Mammary epithelial cell (primary cell): ENCODE measurements around the gene CCDC177.

Source experiments
- EZH2 ChIP-seq: IDR thresholded peaks from 2 replicates; pipeline ENCODE4 v1.6.1; 2012; ENCODE audit warnings: low read length, inconsistent platforms, borderline replicate concordance
- TF ChIP-seq, protein P1 (sequence below), 2 donors: IDR thresholded peaks in 1 of 2; conservative IDR thresholded peaks in 1 of 2; 2 replicates each; pipeline ENCODE4 v1.5.1; 2011 to 2012; ENCODE audit warnings: inconsistent platforms in 2 of 2, low read length in 2 of 2, mild to moderate bottlenecking in 2 of 2, control low read depth in 1 of 2, low read depth in 1 of 2; ENCODE audit not compliant: insufficient read depth in 1 of 2; ENCODE audit errors: extremely low read depth in 1 of 2

DNA sequence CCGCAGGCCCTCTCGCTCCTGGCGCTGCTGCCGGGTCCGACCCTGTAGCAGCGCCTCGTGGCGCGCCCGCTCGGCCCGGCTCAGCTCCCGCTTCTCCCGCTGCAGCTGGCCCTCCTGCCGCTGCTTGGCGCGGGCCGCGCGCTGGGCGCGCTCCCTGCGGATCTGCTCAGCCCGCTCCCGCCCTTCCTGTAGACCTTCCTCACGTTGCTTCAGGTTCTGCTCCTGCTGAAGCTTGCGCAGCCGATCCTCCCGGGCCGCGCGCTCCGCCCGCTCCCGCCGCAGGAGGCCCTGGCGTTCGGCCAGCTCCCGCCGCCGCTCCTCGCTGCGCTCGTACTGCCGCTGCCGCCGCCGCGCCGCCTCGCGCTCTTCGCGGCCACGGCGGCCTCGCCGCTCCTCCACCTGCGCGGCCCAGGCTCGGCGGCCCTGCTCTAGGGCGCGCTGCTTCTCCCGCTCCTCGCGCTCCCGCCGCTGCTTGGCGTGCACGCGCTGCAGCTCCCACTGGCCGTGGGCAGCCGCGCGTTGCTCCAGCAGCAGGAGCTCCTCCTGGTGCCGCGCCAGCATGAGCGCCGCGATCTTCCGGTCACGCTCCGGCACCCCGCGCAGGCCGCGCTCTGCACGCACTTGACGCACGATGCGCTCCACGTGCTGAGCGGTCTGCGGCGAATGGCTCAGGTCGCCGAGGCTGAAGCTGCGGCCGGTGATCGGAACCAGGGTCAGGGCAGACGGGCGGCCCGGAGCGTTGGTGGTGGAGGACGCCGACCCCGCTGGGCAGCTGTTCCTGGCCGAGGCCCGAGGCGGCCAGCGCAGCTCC is 2.4 kb downstream of the CCDC177 start:
- no peak for TF ChIP-seq EZH2
- TF ChIP-seq, protein P1, sequence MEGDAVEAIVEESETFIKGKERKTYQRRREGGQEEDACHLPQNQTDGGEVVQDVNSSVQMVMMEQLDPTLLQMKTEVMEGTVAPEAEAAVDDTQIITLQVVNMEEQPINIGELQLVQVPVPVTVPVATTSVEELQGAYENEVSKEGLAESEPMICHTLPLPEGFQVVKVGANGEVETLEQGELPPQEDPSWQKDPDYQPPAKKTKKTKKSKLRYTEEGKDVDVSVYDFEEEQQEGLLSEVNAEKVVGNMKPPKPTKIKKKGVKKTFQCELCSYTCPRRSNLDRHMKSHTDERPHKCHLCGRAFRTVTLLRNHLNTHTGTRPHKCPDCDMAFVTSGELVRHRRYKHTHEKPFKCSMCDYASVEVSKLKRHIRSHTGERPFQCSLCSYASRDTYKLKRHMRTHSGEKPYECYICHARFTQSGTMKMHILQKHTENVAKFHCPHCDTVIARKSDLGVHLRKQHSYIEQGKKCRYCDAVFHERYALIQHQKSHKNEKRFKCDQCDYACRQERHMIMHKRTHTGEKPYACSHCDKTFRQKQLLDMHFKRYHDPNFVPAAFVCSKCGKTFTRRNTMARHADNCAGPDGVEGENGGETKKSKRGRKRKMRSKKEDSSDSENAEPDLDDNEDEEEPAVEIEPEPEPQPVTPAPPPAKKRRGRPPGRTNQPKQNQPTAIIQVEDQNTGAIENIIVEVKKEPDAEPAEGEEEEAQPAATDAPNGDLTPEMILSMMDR (conservative IDR thresholded peaks at IDR 0.05 in 1 of 2, IDR thresholded peaks at IDR 0.05 in 1 of 2; ENCODE audit: extremely low read depth in 1 of 2, insufficient read depth in 1 of 2, low read depth in 1 of 2, low read length in 2 of 2) = no peak
